Right lobe of liver (tissue), 4 donors: Measurements from ENCODE around the gene CIITA.

ENCODE experiments used
- CTCF ChIP-seq, 4 donors: fragments of 200-600 bp in 3 of 4; fragments of 450-650 bp in 1 of 4; IDR thresholded peaks; one replicate each; pipeline versions ENCODE4 v1.5.1 to v1.8.0; 2016 to 2022; ENCODE audit warnings: antibody characterized with exemption in 4 of 4, mild to moderate bottlenecking in 2 of 4
- POLR2A ChIP-seq: fragments of 450-650 bp; IDR thresholded peaks from one replicate; pipeline ENCODE4 v1.6.1; 2017; ENCODE audit warnings: antibody characterized with exemption, mild to moderate bottlenecking
- donor health status: DM: no; HTN: no; CAD: no.
- donor health status: DM: no; HTN: no; CAD: no.
- donor health status: DM: no; HTN: yes; CAD: no.

GRCh38 chr16:10839279-10839666 lies 37.7 kb upstream of the CIITA start:
- TF ChIP-seq CTCF (IDR thresholded peaks at IDR 0.05) (no peak), POLR2A (no peak)
